Loucy (cell line): ENCODE results near the gene SH3RF3.

Experiments
- H2AFZ ChIP-seq: fragments of 200-600 bp; sonication (generic); 2 replicates; pipeline ENCODE4 v1.6.0; 2016; ENCODE audit warnings: antibody characterized with exemption, mild to moderate bottlenecking, low read length, moderate library complexity
- H3F3A ChIP-seq: fragments of 200-600 bp; 2 replicates; pipeline ENCODE4 v1.6.0; 2016; ENCODE audit warnings: antibody characterized with exemption, low read depth, mild to moderate bottlenecking
- H3K27me3 ChIP-seq: fragments of 200-600 bp; sonication (generic); 2 replicates; pipeline ENCODE4 v1.6.1; 2014; ENCODE audit warnings: low read length, mild to moderate bottlenecking; ENCODE audit not compliant: insufficient read depth, poor library complexity, severe bottlenecking
- H3K36me3 ChIP-seq: fragments of 200-600 bp; sonication (generic); 2 replicates; pipeline ENCODE4 v1.6.1; 2016; ENCODE audit warnings: low read length; ENCODE audit not compliant: insufficient read depth
- H3K4me1 ChIP-seq: fragments of 200-600 bp; sonication (generic); 2 replicates; pipeline ENCODE4 v1.5.1; 2014; ENCODE audit warnings: low read length, mild to moderate bottlenecking; ENCODE audit not compliant: insufficient read depth, poor library complexity, severe bottlenecking
- H3K4me2 ChIP-seq: fragments of 200-600 bp; sonication (generic); 2 replicates; pipeline ENCODE4 v1.6.0; 2014; ENCODE audit warnings: antibody characterized with exemption, low read length, low read depth, mild to moderate bottlenecking; ENCODE audit not compliant: poor library complexity, severe bottlenecking
- H3K4me3 ChIP-seq: fragments of 200-600 bp; sonication (generic); 2 replicates; pipeline ENCODE4 v1.5.1; 2014; ENCODE audit warnings: low read length, mild to moderate bottlenecking, mixed read lengths; ENCODE audit not compliant: poor library complexity, severe bottlenecking
- H3K79me2 ChIP-seq: fragments of 200-600 bp; sonication (generic); 2 replicates; pipeline ENCODE4 v1.6.1; 2014; ENCODE audit warnings: low read length; ENCODE audit not compliant: insufficient read depth
- H3K9ac ChIP-seq: fragments of 200-600 bp; sonication (generic); 2 replicates; pipeline ENCODE4 v1.6.0; 2014; ENCODE audit warnings: mild to moderate bottlenecking, low read depth, low read length, moderate library complexity; ENCODE audit not compliant: poor library complexity, severe bottlenecking
- H3K9me2 ChIP-seq: fragments of 200-600 bp; sonication (generic); replicated peaks from 2 replicates; pipeline ENCODE4 v1.6.1; 2016; ENCODE audit warnings: low read depth, low read length, mixed read lengths
- H3K9me3 ChIP-seq: fragments of 200-600 bp; sonication (generic); 2 replicates; pipeline ENCODE4 v1.6.1; 2014; ENCODE audit warnings: mild to moderate bottlenecking, antibody characterized with exemption, low read length, low read depth; ENCODE audit not compliant: insufficient read depth
- H4K20me1 ChIP-seq: fragments of 200-600 bp; sonication (generic); 2 replicates; pipeline ENCODE4 v1.6.0; 2014; ENCODE audit warnings: antibody characterized with exemption, low read length, mild to moderate bottlenecking; ENCODE audit not compliant: insufficient read depth, poor library complexity, severe bottlenecking
- EZH2phosphoT487 ChIP-seq: fragments of 200-600 bp; IDR thresholded peaks from 2 replicates; pipeline ENCODE4 v1.6.1; 2018; ENCODE audit warnings: antibody characterized with exemption, mild to moderate bottlenecking, moderate library complexity, borderline replicate concordance
- TF ChIP-seq, protein P1 (sequence below): fragments of 200-600 bp; sonication (generic); conservative IDR thresholded peaks from 2 replicates; pipeline ENCODE4 v1.5.1; 2014; ENCODE audit warnings: mild to moderate bottlenecking, antibody characterized with exemption, low read length

Gene SH3RF3

DNA sequence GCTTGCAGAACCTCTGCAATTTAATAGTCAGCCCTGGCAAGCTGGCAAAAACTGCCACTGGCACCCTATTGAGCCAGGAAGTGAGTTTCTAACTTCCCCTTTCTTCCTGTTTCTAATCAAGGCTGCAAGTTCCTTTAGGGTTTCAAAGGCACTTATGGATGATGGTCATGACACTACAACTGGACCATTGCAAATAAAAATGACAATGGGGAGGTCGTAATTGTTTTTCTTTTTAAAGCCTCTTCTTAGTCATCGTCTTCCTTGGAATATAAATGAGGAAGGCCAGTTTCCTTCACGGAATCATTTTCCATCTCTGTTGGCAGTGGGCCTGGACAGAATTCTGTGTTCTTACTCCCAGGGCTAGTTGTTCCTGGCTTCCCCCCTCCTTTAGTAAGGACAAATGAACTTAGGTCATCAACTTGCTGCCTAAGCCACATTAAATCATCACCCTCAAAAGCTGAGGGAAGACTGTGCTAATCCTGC is 35.8 kb downstream of the SH3RF3 start:
- no peak overlapping the region for H2AFZ ChIP-seq
- peaks cover 33% of the 10 kb centered on the region; the same call in 1 of the 2 replicates for H3K79me2 ChIP-seq
- peak overlapping the region; percentile 23 for H3K9ac ChIP-seq
- no peaks in the 10 kb centered on the region for H3F3A ChIP-seq
- no peaks in the 10 kb centered on the region for H3K27me3 ChIP-seq
- H3K4me3 ChIP-seq, result no peak overlapping the region
- H3K4me1 ChIP-seq, result peaks cover 44% of the 10 kb centered on the region
- H4K20me1 ChIP-seq, result no peaks in the 10 kb centered on the region
- H3K4me2 ChIP-seq, result peak overlapping the region; percentile 42
- no peak for TF ChIP-seq EZH2phosphoT487
- TF ChIP-seq, protein P1, sequence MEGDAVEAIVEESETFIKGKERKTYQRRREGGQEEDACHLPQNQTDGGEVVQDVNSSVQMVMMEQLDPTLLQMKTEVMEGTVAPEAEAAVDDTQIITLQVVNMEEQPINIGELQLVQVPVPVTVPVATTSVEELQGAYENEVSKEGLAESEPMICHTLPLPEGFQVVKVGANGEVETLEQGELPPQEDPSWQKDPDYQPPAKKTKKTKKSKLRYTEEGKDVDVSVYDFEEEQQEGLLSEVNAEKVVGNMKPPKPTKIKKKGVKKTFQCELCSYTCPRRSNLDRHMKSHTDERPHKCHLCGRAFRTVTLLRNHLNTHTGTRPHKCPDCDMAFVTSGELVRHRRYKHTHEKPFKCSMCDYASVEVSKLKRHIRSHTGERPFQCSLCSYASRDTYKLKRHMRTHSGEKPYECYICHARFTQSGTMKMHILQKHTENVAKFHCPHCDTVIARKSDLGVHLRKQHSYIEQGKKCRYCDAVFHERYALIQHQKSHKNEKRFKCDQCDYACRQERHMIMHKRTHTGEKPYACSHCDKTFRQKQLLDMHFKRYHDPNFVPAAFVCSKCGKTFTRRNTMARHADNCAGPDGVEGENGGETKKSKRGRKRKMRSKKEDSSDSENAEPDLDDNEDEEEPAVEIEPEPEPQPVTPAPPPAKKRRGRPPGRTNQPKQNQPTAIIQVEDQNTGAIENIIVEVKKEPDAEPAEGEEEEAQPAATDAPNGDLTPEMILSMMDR, result no peak
- H3K9me3 ChIP-seq, result no peaks in the 10 kb centered on the region
- no peaks in the 10 kb centered on the region for H3K9me2 ChIP-seq
- H3K36me3 ChIP-seq, result no peaks in the 10 kb centered on the region

GRCh38 chr2:109166811-109167210 is 37.8 kb downstream of the SH3RF3 start:
- no peak overlapping the region for H2AFZ ChIP-seq
- H3K27me3 ChIP-seq, result no peaks in the 10 kb centered on the region
- H3K36me3 ChIP-seq, result no peaks in the 10 kb centered on the region
- H3K79me2 ChIP-seq, result peaks cover 29% of the 10 kb centered on the region; the same call in 1 of the 2 replicates
- H3K4me2 ChIP-seq, result no peak overlapping the region
- no peaks in the 10 kb centered on the region for H4K20me1 ChIP-seq
- TF ChIP-seq EZH2phosphoT487, result no peak
- TF ChIP-seq, protein P1, result no peak
- no peak overlapping the region for H3K4me3 ChIP-seq
- no peaks in the 10 kb centered on the region for H3F3A ChIP-seq
- no peaks in the 10 kb centered on the region for H3K9me3 ChIP-seq
- H3K4me1 ChIP-seq, result peaks cover 34% of the 10 kb centered on the region
- no peaks in the 10 kb centered on the region for H3K9me2 ChIP-seq
- no peak overlapping the region for H3K9ac ChIP-seq

GRCh38 chr2:109168086-109168485 is 39.1 kb downstream of the SH3RF3 start:
- TF ChIP-seq EZH2phosphoT487, result no peak
- TF ChIP-seq, protein P1, result no peak
- Histone ChIP-seq H3K9me2 (no peaks in the 10 kb centered on the region), H3K79me2 (peaks cover 31% of the 10 kb centered on the region; the same call in 1 of the 2 replicates), H4K20me1 (no peaks in the 10 kb centered on the region), H3K4me1 (peaks cover 34% of the 10 kb centered on the region), H3K4me2 (no peak overlapping the region), H3K27me3 (no peaks in the 10 kb centered on the region), H3K4me3 (no peak overlapping the region), H3F3A (no peaks in the 10 kb centered on the region), H3K36me3 (no peaks in the 10 kb centered on the region), H2AFZ (no peak overlapping the region), H3K9ac (no peak overlapping the region), H3K9me3 (no peaks in the 10 kb centered on the region)
